Esophagus (tissue), 2 donors: ENCODE data around the gene CDC42EP1. TPM values are rescaled to one million over a fixed set of nuclear protein-coding genes. Genes with fewer than 3 reads are reported as not detected.

ENCODE experiments used
- H3K27ac ChIP-seq, 2 donors: one replicate each; pipeline ENCODE4 v1.5.1; 2013; ENCODE audit warnings: low read depth in 2 of 2, mild to moderate bottlenecking in 2 of 2, inconsistent platforms in 1 of 2, low read length in 1 of 2, moderate library complexity in 1 of 2
- H3K27me3 ChIP-seq, 2 donors: one replicate each; pipeline ENCODE4 v1.6.1; 2013; ENCODE audit warnings: low read length in 2 of 2, control low read depth in 1 of 2, mild to moderate bottlenecking in 1 of 2; ENCODE audit not compliant: insufficient read depth in 2 of 2, control insufficient read depth in 1 of 2
- H3K36me3 ChIP-seq, 2 donors: one replicate each; pipeline ENCODE4 v1.6.1; 2013; ENCODE audit warnings: low read length in 1 of 2; ENCODE audit not compliant: control insufficient read depth in 2 of 2, insufficient read depth in 2 of 2
- H3K4me1 ChIP-seq, 2 donors: one replicate each; pipeline ENCODE4 v1.6.1; 2013; ENCODE audit warnings: low read length in 1 of 2; ENCODE audit not compliant: control insufficient read depth in 2 of 2, insufficient read depth in 2 of 2
- H3K4me3 ChIP-seq, 2 donors: one replicate each; pipeline ENCODE4 v1.5.1; 2013; ENCODE audit warnings: low read length in 2 of 2, mild to moderate bottlenecking in 2 of 2, low read depth in 1 of 2, moderate library complexity in 1 of 2
- H3K9me3 ChIP-seq, 2 donors: one replicate each; pipeline ENCODE4 v1.6.1; 2013; ENCODE audit warnings: mild to moderate bottlenecking in 2 of 2, low read depth in 1 of 2, low read length in 1 of 2, moderate library complexity in 1 of 2; ENCODE audit not compliant: control insufficient read depth in 2 of 2, insufficient read depth in 1 of 2
- WGBS, 2 donors: extraction: QIAGEN DNeasy Blood & Tissue Kit; methylation state at CpG; one replicate each; pipeline ENCODE4 v1.1.7; 2013; 5-methylcytosine and 5-hydroxymethylcytosine counted together
- polyA plus RNA-seq, 2 donors: library from polyadenylated mRNA; stranded (reverse); fragments of 200-250 nt; gene quantifications; one replicate each; pipeline ENCODE4 v1.2.3, GENCODE V29; 2013
- donor health status: healthy with polysubstance abuse.
- donor health status: Bipolar disorder and iron deficiency.

The CDC42EP1 gene
- polyA plus RNA-seq, 2 donors, result 50.1 to 64.3 TPM

- H3K36me3 ChIP-seq, result peaks cover 13 to 31% of the 10 kb centered on the region in 2 donors
Observed at GRCh38 chr22:37618072-37618656, 57.9 kb downstream of the CDC42EP1 start.

GRCh38 chr22:37618674-37619073 lies 58.4 kb downstream of the CDC42EP1 start:
- Histone ChIP-seq H3K9me3 (no peaks in the 10 kb centered on the region), H3K27me3 (no peaks in the 10 kb centered on the region), H3K27ac (no peak overlapping the region), H3K36me3 (peaks cover 13 to 34% of the 10 kb centered on the region in 2 donors), H3K4me1 (peaks cover 2 to 4% of the 10 kb centered on the region in 2 donors), H3K4me3 (no peak overlapping the region)
- 86 to 92% methylated on average over 6 of the region's 6 CpGs for WGBS, 2 donors

More at GRCh38 chr22:37618072-37618656, 57.9 kb downstream of the CDC42EP1 start:
- Histone ChIP-seq H3K4me1 (peaks cover 2 to 4% of the 10 kb centered on the region in 2 donors), H3K27ac (no peak overlapping the region), H3K27me3 (no peaks in the 10 kb centered on the region), H3K9me3 (no peaks in the 10 kb centered on the region), H3K4me3 (no peak overlapping the region)
- WGBS, 2 donors, result 86 to 88% methylated on average over 14 of the region's 14 CpGs

Other genes starting within 250 kb of the CDC42EP1 start
- under 1 TPM; 0.01 to 0.02 TPM for gene ELFN2, start 133.0 kb upstream of the CDC42EP1 start, polyA plus RNA-seq
- 1 to 10 TPM; 2.6 to 3.1 TPM for gene MFNG, start 74.1 kb upstream of the CDC42EP1 start, polyA plus RNA-seq
- gene CARD10, start 41.1 kb upstream of the CDC42EP1 start, polyA plus RNA-seq, result 10 to 100 TPM; 13.0 to 13.1 TPM
- gene LGALS2, start 19.6 kb downstream of the CDC42EP1 start, polyA plus RNA-seq, result 1 to 10 TPM in 1 of 2 donors, under 1 TPM in 1; 0.20 to 1.3 TPM
- gene GGA1, start 48.4 kb downstream of the CDC42EP1 start, polyA plus RNA-seq, result 10 to 100 TPM; 34.2 to 55.6 TPM
- 10 to 100 TPM; 39.8 to 42.0 TPM for gene SH3BP1, start 79.2 kb downstream of the CDC42EP1 start, polyA plus RNA-seq
- 1 to 10 TPM; 1.4 to 2.2 TPM for gene PDXP, start 98.2 kb downstream of the CDC42EP1 start, polyA plus RNA-seq
- 100 to 1,000 TPM; 160 to 194 TPM for gene LGALS1, start 115.2 kb downstream of the CDC42EP1 start, polyA plus RNA-seq
- gene NOL12, start 125.9 kb downstream of the CDC42EP1 start, polyA plus RNA-seq, result 10 to 100 TPM; 35.2 to 43.3 TPM
- 10 to 100 TPM; 57.8 to 63.8 TPM for gene TRIOBP, start 136.6 kb downstream of the CDC42EP1 start, polyA plus RNA-seq
- 10 to 100 TPM; 20.1 to 31.8 TPM for gene GCAT, start 247.5 kb downstream of the CDC42EP1 start, polyA plus RNA-seq